ENCODE results near the gene RGS6.

GRCh38 chr14:71995741-71996140 is 63.5 kb downstream of the RGS6 start:
- TF ChIP-seq POLR2A (IDR thresholded peaks at IDR 0.05) (no peak), POLR2AphosphoS5 (IDR thresholded peaks at IDR 0.05) (no peak), CTCF (IDR thresholded peaks at IDR 0.05) (no peak)
